ENCODE measurements around the gene PLEKHA7.

The PLEKHA7 gene

GRCh38 chr11:16976379-16976778, 37.8 kb downstream of the PLEKHA7 start:
- TF ChIP-seq REST (IDR thresholded peaks at IDR 0.05; ENCODE audit: insufficient read depth in 1 of 2, low read depth in 2 of 2, low read length in 2 of 2) (no peak), SIN3A (IDR thresholded peaks at IDR 0.05; ENCODE audit: borderline replicate concordance, insufficient read depth, low read length) (no peak), TAF1 (IDR thresholded peaks at IDR 0.05; ENCODE audit: borderline replicate concordance, insufficient read depth, low read length) (no peak), FOXP2 (optimal IDR thresholded peaks at IDR 0.05; ENCODE audit: borderline replicate concordance, extremely low read depth, extremely low read length, insufficient read depth) (no peak), POLR2AphosphoS5 (IDR thresholded peaks at IDR 0.05; ENCODE audit: low read depth, low read length) (no peak)

GRCh38 chr11:16975906-16976305, 38.3 kb downstream of the PLEKHA7 start:
- TF ChIP-seq SIN3A (IDR thresholded peaks at IDR 0.05; ENCODE audit: borderline replicate concordance, insufficient read depth, low read length) (no peak), POLR2AphosphoS5 (IDR thresholded peaks at IDR 0.05; ENCODE audit: low read depth, low read length) (no peak), REST (IDR thresholded peaks at IDR 0.05; ENCODE audit: insufficient read depth in 1 of 2, low read depth in 2 of 2, low read length in 2 of 2) (no peak), TAF1 (IDR thresholded peaks at IDR 0.05; ENCODE audit: borderline replicate concordance, insufficient read depth, low read length) (no peak), FOXP2 (optimal IDR thresholded peaks at IDR 0.05; ENCODE audit: borderline replicate concordance, extremely low read depth, extremely low read length, insufficient read depth) (no peak)

- TF ChIP-seq TAF1 (IDR thresholded peaks at IDR 0.05; ENCODE audit: borderline replicate concordance, insufficient read depth, low read length) = no peak
- TF ChIP-seq POLR2AphosphoS5 (IDR thresholded peaks at IDR 0.05; ENCODE audit: low read depth, low read length) = no peak
- no peak for TF ChIP-seq FOXP2 (optimal IDR thresholded peaks at IDR 0.05; ENCODE audit: borderline replicate concordance, extremely low read depth, extremely low read length, insufficient read depth)
- TF ChIP-seq SIN3A (IDR thresholded peaks at IDR 0.05; ENCODE audit: borderline replicate concordance, insufficient read depth, low read length) = no peak
- TF ChIP-seq REST (IDR thresholded peaks at IDR 0.05; ENCODE audit: insufficient read depth in 1 of 2, low read depth in 2 of 2, low read length in 2 of 2) = no peak
Measured at GRCh38 chr11:16973338-16973964, 40.8 kb downstream of the PLEKHA7 start.

- TF ChIP-seq FOXP2 (optimal IDR thresholded peaks at IDR 0.05; ENCODE audit: borderline replicate concordance, extremely low read depth, extremely low read length, insufficient read depth) (no peak), SIN3A (IDR thresholded peaks at IDR 0.05; ENCODE audit: borderline replicate concordance, insufficient read depth, low read length) (no peak), TAF1 (IDR thresholded peaks at IDR 0.05; ENCODE audit: borderline replicate concordance, insufficient read depth, low read length) (no peak), POLR2AphosphoS5 (IDR thresholded peaks at IDR 0.05; ENCODE audit: low read depth, low read length) (no peak), REST (IDR thresholded peaks at IDR 0.05; ENCODE audit: insufficient read depth in 1 of 2, low read depth in 2 of 2, low read length in 2 of 2) (no peak)
Measured at GRCh38 chr11:16969010-16969999, 44.9 kb downstream of the PLEKHA7 start.

Measured in PFSK-1 (cell line).